Measurements from ENCODE around the gene VIM. TPM values are rescaled to one million over a fixed set of nuclear protein-coding genes. Genes with fewer than 3 reads are reported as not detected.

VIM gene
- polyA plus RNA-seq, 1 donor (not counting 4 experiments of a cell fraction or from before 2014, with no cell fraction given), result 495 TPM

- Histone ChIP-seq H3K4me1 (ENCODE audit: control insufficient read depth, extremely low read depth, insufficient read depth, low read length) (no peaks in the 10 kb centered on the region), H3K79me2 (ENCODE audit: control insufficient read depth, insufficient read depth, low read length) (no peaks in the 10 kb centered on the region), H3K9me3 (ENCODE audit: control insufficient read depth, low read depth, low read length) (no peaks in the 10 kb centered on the region), H4K20me1 (ENCODE audit: control insufficient read depth, extremely low read depth, insufficient read depth, low read length) (no peaks in the 10 kb centered on the region), H3K4me2 (ENCODE audit: control insufficient read depth, extremely low read depth, insufficient read depth, low read depth, low read length) (no peak overlapping the region), H3K27me3 (ENCODE audit: control insufficient read depth, extremely low read depth, insufficient read depth, low read length) (no peaks in the 10 kb centered on the region), H3K4me3 (ENCODE audit: control insufficient read depth in 2 of 3, extremely low read depth in 1 of 3, insufficient read depth in 2 of 3, low read depth in 1 of 3, low read length in 3 of 3) (no peak overlapping the region), H2AFZ (ENCODE audit: control insufficient read depth, low read length) (no peak overlapping the region), H3K27ac (ENCODE audit: control insufficient read depth, insufficient read depth, low read length) (no peak overlapping the region), H3K36me3 (ENCODE audit: control insufficient read depth in 2 of 2, extremely low read depth in 1 of 2, insufficient read depth in 2 of 2, low read length in 2 of 2) (no peaks in the 10 kb centered on the region), H3K9ac (ENCODE audit: control insufficient read depth, extremely low read depth, insufficient read depth, low read length) (no peak overlapping the region), H3K9me1 (ENCODE audit: control insufficient read depth, extremely low read depth, insufficient read depth, low read length) (no peaks in the 10 kb centered on the region)
- FAIRE-seq (no peak), DNase-seq (ENCODE audit: low read depth, low spot score) (no peak)
- no peak for TF ChIP-seq EZH2 (IDR thresholded peaks at IDR 0.05; ENCODE audit: low read length)
- no peak for TF ChIP-seq CTCF (optimal IDR thresholded peaks at IDR 0.05 in 1 of 3, IDR thresholded peaks at IDR 0.05 in 1 of 3, conservative IDR thresholded peaks at IDR 0.05 in 1 of 3; ENCODE audit: extremely low read depth in 1 of 3, insufficient read depth in 2 of 3, low read length in 3 of 3)
- dilution Hi-C loops (cut with MboI; ENCODE audit: extremely low pct_ligation_motif_present, low sequenced_read_pairs), result no loop called here
Observed at GRCh38 chr10:17188644-17189172, 39.3 kb upstream of the VIM start.

GRCh38 chr10:17190602-17191001 is 37.4 kb upstream of the VIM start:
- H3K27ac ChIP-seq (ENCODE audit: control insufficient read depth, insufficient read depth, low read length), result no peak overlapping the region
- no peak overlapping the region for H3K4me3 ChIP-seq (ENCODE audit: control insufficient read depth in 2 of 3, extremely low read depth in 1 of 3, insufficient read depth in 2 of 3, low read depth in 1 of 3, low read length in 3 of 3)
- no peaks in the 10 kb centered on the region for H3K79me2 ChIP-seq (ENCODE audit: control insufficient read depth, insufficient read depth, low read length)
- H3K9me1 ChIP-seq (ENCODE audit: control insufficient read depth, extremely low read depth, insufficient read depth, low read length), result no peaks in the 10 kb centered on the region
- DNase-seq (ENCODE audit: low read depth, low spot score) (no peak), FAIRE-seq (no peak)
- no peaks in the 10 kb centered on the region for H3K9me3 ChIP-seq (ENCODE audit: control insufficient read depth, low read depth, low read length)
- H3K4me2 ChIP-seq (ENCODE audit: control insufficient read depth, extremely low read depth, insufficient read depth, low read depth, low read length), result no peak overlapping the region
- H3K4me1 ChIP-seq (ENCODE audit: control insufficient read depth, extremely low read depth, insufficient read depth, low read length), result no peaks in the 10 kb centered on the region
- H3K27me3 ChIP-seq (ENCODE audit: control insufficient read depth, extremely low read depth, insufficient read depth, low read length), result no peaks in the 10 kb centered on the region
- H2AFZ ChIP-seq (ENCODE audit: control insufficient read depth, low read length), result no peak overlapping the region
- H4K20me1 ChIP-seq (ENCODE audit: control insufficient read depth, extremely low read depth, insufficient read depth, low read length), result no peaks in the 10 kb centered on the region
- no peak overlapping the region for H3K9ac ChIP-seq (ENCODE audit: control insufficient read depth, extremely low read depth, insufficient read depth, low read length)
- no peak for TF ChIP-seq CTCF (optimal IDR thresholded peaks at IDR 0.05 in 1 of 3, IDR thresholded peaks at IDR 0.05 in 1 of 3, conservative IDR thresholded peaks at IDR 0.05 in 1 of 3; ENCODE audit: extremely low read depth in 1 of 3, insufficient read depth in 2 of 3, low read length in 3 of 3)
- TF ChIP-seq EZH2 (IDR thresholded peaks at IDR 0.05; ENCODE audit: low read length), result no peak
- dilution Hi-C loops (cut with MboI; ENCODE audit: extremely low pct_ligation_motif_present, low sequenced_read_pairs), result no loop called here
- no peaks in the 10 kb centered on the region for H3K36me3 ChIP-seq (ENCODE audit: control insufficient read depth in 2 of 2, extremely low read depth in 1 of 2, insufficient read depth in 2 of 2, low read length in 2 of 2)

All from keratinocyte (primary cell).